Body of pancreas (tissue), 4 donors: ENCODE results near the gene PI16.

ENCODE experiments used
- POLR2A ChIP-seq, 3 donors: fragments of 450-650 bp; IDR thresholded peaks; one replicate each; pipeline ENCODE4 v1.6.1; 2016; ENCODE audit warnings: antibody characterized with exemption in 3 of 3, mild to moderate bottlenecking in 2 of 3
- TF ChIP-seq, protein P1 (sequence below), 7 experiments: fragments of 450-650 bp in 4 of 7; fragments of 200-600 bp in 3 of 7; sonication (generic) in 3 of 7; IDR thresholded peaks; one replicate each; pipeline ENCODE4 v1.5.1; 2016 to 2019; ENCODE audit warnings: antibody characterized with exemption in 7 of 7

DNA sequence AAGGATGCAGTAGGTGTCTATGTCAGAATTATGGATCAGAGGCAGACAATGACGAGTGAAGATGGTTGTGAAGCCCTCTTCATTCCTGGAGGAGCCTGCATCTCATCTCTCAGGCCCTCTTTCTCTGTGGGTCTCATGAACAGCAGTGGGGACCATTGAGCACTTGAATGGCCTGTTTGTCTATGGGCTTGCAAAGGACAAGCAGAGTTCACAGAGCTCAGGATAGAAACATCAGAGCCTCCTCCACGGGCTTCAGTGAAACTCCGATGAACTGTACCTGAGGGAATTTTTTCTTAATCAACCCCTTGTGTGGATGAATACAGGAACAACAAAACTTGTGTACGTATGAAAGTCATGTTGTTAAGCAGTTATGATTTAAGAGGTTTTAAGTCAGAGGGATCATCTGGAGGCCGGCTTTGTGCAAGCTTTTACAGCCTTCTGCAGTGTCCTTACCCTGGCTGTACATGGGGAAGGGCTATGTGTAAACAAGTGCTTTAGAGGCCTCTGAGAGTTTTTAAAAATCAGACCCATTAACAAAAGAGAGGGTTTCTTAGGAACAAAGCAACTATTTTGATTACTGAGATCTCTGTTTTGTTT is 29.7 kb upstream of the PI16 start:
- TF ChIP-seq, protein P1, sequence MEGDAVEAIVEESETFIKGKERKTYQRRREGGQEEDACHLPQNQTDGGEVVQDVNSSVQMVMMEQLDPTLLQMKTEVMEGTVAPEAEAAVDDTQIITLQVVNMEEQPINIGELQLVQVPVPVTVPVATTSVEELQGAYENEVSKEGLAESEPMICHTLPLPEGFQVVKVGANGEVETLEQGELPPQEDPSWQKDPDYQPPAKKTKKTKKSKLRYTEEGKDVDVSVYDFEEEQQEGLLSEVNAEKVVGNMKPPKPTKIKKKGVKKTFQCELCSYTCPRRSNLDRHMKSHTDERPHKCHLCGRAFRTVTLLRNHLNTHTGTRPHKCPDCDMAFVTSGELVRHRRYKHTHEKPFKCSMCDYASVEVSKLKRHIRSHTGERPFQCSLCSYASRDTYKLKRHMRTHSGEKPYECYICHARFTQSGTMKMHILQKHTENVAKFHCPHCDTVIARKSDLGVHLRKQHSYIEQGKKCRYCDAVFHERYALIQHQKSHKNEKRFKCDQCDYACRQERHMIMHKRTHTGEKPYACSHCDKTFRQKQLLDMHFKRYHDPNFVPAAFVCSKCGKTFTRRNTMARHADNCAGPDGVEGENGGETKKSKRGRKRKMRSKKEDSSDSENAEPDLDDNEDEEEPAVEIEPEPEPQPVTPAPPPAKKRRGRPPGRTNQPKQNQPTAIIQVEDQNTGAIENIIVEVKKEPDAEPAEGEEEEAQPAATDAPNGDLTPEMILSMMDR (IDR thresholded peaks at IDR 0.05), result no peak
- TF ChIP-seq POLR2A (IDR thresholded peaks at IDR 0.05), result no peak
